Measurements from ENCODE around the gene NSUN2.

NSUN2 gene

DNA sequence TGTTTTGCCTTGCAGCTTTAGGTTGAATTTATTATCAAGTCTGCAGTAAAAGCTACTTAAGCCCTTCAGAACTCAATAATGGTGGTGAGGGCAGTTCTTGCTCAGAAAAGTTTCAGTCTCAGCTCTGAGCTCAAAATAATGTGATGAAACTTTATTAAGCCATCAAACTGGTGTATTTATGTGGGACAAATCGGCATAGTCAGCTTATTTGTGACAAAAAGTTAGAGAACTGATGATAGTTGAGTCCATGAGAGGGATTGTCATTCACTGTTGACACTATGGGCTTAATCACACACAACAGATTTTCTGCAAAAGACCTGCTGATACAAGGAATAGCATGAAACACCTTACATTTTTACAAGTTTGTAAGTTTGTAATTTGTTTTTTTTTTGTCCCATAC is 9.8 kb upstream of the NSUN2 start:
- DNase-seq, result no peak

DNA sequence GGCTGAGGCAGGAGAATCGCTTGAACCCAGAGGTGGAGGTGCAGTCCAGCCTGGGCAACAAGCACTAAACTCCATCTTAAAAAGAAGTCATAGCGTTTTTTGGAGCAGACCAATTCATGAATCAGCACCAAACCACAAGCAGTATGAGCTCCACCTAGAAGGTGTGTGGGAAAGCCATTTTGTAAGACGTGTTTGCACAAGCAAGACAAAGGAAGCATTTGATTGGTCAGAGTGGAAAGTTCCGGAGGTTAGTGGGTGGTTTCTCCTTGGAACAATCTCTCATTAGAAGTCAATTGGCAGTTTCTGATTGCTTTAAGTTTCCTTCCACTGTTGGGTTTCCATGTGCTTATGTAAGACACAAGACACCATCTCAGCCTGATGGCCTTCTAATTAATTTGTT is 5.4 kb upstream of the NSUN2 start:
- DNase-seq, result no peak

DNA sequence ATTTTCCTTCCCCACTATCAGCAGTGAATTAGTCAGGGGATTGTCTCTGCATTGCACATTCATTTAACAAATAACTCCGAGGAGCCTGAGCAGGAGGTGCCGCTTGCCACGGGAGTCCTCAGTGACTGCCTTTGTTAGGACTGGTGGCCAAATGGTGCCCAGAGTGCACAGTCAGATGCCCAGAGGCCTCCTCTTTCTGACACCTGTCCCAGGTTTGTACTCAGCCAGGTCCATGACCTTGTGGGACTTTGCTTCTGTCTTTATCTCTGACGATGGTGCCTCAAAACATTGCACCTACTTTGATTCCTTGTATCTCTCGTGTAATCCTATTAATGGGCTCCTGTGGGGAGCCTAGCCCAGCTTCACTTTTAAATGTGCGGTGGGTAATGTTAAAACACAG is 4.7 kb upstream of the NSUN2 start:
- DNase-seq, result no peak

DNA sequence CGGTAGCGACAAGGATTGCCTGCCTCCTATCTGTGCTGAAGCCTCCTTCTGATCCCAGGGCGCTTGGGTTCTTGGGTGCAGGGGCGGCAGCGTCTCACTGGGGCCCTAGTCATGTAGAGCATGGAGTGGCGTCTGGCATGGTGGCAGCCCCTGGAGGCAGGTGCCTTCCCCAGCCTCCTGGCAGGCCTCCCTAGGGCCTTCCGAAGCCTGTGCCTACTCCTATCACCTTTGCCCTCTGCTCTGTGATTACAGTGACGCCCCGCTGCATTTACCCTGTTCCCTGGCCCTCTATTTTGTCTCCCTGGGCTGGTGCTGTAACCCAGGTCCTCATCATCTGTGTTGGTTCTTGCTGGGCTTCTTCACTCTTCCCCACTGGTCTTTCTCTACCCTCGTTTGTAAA is 4.2 kb upstream of the NSUN2 start:
- DNase-seq, result no peak

DNA sequence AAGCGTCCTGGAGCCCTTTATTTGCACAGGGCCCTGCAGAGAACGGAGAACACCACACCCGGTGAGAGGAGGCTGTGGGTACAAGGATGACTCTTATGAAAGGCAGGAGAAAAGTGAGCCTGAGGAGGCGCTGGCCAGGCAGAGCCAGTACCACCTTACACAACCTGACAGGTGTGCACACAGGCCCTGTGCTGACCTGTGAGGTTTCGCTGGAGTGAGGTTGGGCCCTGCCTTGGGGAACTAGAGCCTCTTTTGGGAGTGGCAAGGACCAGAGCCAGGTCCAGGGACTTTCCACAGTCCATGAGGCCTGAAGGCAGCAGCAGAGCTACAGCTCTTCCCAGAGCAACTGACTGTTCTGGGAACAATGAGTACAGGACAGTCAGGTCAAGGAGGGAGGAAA is 3.4 kb upstream of the NSUN2 start:
- no peak for DNase-seq

DNA sequence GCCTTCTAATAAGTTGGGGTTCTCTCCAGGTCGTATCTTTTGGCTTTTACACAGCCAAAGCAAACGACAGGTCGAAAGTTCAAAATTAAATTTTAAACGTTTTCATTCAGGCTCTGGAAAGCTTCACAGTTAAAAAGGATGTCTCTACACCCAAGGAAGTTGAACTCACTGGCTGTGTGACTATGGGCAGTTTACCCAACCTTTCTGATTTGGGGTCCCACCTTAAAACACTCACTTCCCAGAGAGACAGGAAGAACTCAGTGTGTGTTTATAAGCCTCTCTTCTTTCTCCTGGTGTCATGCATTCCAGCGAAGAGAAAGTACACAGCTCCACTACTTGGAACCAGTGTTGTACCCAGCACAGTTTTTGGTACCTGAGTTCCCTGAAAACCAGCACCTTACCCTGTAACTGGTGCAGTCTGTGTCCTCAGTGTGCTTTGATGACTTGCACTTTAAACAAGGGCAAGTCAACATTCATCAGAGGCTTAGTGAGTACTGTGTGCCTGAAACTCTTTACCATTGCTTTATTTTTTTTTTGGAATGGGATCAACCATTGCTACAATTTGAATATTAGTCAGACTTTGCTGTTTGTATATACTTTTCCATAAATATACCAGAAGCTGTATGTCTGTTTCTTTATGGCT is 2.1 kb upstream of the NSUN2 start:
- no peak for DNase-seq

DNA sequence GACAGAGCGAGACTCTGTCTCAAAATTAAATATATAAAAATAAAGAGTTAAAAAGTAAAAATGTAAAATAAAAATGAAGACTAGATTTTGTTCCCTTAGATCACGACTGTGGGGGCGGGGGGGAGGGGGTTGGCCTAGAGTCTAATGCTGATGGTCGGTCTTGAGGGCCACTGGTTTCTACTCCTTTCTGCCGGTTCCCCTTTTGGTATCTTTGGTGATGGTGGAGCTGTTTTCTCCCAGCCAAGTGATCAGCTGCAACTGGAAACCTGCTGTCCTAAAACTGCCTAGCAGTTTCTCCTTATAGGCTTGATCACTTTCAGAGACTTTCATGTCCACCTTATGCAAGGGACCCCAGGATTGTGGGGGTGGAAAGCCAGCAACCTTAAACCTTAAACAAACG is 1.5 kb upstream of the NSUN2 start:
- DNase-seq, result peak; percentile 15 to 47

DNA sequence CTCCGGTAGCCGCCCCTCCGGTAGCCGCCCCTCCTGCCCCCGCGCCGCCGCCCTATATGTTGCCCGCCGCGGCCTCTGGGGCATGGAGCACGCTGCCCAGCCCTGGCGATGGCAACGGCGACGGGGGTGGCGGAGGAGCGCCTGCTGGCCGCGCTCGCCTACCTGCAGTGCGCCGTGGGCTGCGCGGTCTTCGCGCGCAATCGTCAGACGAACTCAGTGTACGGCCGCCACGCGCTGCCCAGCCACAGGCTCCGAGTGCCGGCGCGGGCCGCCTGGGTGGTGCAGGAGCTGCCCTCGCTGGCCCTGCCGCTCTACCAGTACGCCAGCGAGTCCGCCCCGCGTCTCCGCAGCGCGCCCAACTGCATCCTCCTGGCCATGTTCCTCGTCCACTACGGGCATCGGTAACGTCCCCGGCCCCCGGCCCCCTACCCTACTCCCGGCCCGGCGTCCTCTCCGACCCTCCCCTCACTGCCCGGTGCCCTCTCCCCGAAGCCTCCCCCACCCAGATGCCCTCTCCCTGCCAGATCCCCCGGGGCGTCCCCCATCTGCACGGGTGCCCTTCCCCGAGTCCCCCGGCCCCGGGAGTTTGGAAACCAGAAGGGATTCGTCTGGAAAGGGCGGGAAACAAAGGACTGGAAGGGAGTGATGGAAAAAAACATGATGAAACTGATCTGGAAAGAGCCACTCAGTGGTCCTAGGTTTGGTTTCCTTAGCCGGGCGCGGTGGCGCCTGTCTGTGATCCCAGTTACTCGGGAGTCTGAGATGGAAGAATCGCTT is 813 bp upstream of the NSUN2 start:
- peak in 1 of 2 experiments; percentile 65 for DNase-seq

DNA sequence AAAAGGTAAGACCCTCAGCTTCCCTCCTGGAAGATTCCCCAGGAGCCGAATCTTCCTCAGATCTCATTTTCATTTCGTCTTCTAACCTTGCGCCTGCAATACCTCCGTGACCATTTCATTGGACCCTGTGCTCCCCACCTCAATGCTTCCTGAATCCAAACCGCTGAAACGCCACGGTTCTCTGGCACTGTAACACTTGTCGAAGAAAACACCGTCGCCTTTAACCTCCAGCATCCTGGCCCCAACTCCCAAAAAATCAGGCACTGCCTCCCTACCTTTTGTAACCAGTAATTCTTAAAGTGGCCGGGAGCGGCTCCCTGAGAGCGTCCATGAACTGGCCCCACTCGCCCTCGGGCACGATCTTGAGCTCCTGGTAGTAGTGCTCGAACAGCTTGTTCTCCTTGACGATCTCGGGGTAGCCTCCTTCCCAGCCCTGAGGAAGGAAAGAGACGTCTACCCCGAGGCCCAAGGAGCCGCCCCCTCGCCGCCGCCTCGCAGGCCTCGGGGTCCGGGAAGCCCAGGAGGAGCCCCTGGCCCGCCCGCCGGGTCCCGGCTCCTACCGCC is 438 bp downstream of the NSUN2 start:
- peak in 1 of 2 experiments; percentile 8 for DNase-seq

DNA sequence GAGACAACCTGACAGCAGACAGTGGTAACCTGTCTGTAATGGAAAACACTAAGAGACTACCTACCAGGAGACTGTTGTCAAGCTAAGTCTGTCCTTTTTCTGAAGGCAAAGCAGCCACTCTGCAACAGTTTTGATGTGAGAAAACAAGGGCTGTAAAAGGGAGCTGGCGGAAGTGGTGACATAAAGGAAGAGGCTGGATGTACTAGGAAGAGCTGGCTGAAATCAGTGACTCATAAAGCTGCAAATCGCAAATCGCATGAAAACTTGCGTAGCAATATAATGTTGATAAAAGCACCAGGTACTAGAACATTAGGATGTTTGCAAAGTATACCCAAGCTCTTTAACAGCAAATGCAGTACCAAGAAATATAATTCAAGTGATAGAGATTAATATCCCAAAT is 1.4 kb downstream of the NSUN2 start:
- DNase-seq, result peak; percentile 25 to 29

DNA sequence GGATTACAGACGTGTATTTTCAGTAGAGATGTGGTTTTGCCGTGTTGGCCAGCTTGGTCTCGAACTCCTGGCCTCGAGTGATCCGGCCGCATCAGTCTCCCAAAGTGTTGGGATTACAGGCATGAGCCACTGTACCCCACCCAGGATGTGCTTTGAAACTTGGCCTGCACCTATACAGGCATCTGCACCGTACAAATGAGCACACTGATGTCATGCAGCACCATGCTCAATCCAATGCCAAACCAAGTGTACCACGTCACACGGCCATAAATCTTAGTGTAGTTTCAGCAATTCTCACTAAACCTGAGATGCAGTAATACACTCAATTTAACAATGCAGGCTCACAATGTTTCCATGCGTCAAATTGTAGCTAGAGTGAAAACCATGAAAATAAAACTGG is 6.3 kb downstream of the NSUN2 start:
- no peak for DNase-seq

DNA sequence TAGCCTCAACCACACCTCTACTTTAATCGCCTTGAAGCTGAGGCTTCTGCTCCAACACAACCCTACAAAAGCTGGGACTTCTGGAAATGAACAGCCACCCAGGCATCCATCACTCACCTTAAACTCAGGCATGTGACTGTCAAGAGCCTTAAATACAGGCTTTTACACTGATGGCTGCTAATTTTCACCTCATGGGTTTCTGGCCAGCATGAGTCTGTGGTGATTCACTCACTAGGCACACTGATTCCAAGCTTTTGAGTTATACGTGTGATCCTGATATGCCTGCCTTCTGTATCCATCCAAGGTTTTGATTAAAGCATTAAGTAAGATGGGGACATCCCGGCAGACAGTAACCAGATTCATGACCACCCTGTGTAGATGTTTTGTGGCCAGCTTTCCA is 8.9 kb downstream of the NSUN2 start:
- no peak for DNase-seq

DNA sequence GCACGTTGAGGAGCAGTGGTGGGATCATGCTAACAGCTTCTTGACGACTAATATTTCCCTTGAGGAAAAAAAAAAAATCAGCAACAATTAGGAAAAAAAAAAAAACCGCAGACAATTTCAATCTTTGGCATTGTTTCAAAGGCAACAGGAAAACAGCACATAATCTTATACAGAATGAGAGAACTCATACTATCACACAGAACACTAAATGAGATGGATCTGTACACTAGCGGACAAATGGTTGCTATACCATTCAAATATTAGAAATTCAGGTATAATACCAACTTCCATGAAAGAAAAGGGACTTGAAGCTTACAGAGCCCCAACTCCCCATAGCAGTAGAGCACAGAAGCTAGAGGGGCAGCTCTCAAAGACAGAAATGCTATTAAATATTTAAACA is 9.6 kb downstream of the NSUN2 start:
- DNase-seq, result no peak

DNA sequence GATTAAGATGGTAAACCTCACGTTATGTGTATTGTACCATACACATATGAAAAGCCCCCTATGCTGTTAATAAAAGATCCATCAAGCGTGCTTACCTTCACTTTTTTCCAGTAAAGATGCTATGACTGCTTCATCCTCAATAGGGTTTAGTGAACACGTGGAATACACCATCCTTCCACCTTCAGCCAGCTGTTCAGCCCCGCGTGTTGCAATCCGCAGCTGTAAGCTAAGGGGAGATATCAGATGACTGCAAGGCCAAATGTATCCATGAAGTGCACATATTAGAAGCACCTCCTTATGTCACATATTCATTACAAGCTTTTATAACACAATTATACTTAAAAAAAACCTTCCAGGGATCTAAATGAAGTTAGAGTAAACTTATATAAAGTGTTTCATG is 16.2 kb downstream of the NSUN2 start:
- DNase-seq, result no peak

DNA sequence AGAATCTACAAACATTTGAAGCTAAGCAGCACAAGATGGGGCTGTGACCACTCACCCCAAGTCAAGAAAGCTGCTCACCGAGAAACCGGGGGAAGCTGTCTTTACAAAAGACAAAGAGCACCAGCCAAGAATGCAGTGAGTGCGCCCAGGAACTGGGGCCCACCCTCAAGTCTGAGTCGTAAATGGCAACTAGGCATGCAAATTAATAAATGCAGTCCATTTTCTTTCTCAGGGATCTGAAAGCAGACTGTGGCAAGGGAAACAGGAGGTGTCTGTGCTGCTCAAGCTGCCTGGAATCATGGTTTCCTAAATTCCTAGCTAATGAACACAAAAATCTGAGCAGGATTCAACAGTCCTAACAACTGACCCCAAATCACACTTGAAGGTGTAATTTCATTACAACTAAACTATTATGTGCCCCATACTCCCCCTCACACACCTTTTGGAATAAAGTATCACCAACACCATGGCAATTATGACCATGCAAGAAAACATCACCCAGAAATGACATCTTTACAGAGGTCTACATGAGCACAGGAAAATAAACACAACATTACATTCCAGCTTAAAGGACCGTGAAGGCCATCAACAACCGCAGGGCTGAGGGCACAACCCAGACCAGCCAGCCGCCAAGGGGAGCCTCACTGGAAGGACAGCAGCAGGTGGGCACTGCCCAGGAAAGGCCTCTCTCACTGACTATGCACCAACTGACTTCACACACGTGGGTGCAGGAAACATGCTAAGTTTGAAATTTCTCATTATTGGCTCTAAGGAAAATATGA is 17.6 kb downstream of the NSUN2 start:
- no peak for DNase-seq

DNA sequence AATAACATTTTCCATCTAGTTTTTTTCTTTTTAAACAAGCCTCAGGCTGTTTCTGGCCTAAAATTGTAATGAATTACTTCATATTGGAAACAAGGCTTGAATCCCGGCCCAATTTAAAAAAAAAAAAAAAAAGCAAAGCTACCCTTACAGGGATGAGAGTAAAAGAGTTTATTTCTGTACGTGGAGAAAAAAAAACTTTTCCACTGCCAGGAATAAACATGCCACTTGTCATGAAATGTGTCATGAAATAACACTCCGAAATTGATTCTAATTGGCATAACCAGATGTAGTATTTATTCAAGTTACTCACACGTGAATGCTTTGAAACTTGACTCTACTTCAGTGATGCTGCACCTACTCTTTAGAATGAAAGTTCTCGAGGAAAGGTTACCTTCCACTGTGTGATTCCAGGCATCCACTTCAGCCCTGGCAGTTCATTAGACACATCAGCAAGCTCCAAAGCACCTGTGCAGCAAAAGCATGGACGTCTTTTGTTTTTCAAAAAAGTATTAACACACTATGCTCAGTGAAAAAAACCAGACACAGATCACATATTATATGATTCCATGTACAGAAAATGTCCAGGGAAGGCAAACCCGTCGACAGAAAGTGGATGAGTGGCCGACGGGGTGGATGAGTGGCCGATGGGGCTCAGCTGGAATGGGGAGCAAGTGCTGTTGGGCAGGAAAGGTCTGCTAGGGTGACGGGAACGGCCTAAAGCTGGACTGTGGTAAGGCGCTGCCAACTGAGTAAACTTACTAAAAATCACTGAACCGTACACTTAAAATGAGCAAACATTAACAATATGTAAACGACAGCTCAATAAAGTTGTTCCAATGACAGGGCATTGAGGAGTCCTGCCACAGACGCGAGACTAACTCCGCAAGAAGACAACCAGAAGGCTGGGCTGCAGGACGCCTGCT is 21.2 kb downstream of the NSUN2 start:
- DNase-seq, result no peak

DNA sequence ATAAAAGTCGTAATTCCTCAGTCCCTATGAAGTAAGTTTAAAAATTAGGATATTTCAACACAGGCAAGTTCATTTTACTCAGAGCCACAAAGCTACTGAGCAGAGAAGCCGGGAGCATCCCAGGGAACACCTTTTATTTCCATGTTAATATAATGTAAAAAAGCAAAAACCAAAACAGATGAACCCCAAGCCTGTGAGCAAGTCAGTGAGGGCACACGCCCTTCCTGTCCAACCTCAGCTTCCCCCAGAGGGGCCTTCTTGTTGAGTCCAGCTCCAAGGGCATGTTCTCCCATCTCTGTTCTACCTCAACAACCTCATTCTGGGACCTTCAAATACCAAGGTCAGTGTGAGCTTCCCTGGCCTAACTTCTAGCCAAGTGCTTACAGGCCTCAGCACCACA is 24.8 kb downstream of the NSUN2 start:
- DNase-seq, result no peak

DNA sequence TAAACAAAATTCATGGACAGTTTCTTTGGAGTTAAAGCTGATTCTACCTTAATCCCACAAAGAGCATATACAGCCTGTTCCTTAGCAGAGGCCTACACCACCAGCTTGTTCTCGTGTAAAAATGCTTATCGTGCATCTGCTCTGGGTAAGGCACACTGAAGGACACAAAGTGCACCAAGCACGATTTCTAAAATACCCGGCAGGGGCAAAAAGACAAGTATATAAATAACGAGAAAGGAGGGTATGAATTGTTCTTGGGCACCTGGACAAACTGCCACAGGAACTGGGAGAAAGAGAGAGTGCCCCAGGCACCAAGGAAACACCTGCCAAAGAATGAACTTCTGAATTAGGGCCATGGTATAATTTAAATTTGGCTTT is 25.3 kb downstream of the NSUN2 start:
- no peak for DNase-seq

DNA sequence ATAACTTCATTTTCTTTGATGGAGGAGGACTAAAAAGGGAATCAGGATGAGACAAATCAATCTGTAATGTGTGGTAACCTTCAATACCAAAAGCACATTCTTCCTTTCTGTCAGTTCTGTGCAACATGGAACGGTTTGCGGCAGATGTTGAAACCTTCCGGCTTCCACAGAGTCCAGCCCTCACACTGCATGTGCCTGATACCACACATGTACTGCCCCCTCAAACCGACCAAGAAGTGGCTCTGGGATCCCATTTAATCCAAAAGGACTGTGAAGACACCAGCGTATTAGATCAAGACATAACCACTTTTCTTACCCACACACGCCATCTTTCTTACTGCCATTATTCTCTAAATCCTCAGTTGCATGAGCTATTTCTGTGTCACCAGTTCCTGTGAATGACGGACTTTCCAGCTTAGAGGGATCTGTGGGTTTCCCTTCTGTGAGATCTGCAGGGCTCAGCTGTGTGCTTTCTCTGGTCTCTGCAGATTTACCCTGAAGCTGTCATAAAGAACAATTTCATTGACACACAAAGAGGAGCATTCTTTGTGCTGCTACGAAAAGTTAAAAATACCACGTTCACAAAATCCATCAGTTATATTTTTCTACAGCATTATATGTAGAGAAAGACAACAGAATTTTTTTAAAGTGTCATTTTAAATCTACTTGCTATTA is 25.8 kb downstream of the NSUN2 start:
- DNase-seq, result no peak

DNA sequence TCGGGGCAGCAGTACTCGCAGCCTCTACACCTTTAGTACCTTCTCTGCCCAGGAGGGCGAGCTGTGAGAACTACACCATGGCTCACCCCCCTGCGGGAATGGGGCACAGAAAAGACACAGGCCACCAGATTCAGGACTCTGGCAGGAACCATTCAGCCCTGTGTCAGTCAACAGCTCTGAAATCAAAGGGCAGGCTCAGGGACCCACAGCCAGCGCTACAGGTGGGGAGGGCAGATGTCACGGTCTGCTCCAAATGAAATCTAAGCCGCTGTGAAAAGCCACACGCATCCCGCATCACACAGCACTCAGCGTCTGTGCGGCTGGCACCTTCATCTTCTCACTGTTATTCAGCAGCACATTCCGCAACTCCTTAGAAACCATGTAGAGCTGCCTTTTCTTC is 27.9 kb downstream of the NSUN2 start:
- no peak for DNase-seq

DNA sequence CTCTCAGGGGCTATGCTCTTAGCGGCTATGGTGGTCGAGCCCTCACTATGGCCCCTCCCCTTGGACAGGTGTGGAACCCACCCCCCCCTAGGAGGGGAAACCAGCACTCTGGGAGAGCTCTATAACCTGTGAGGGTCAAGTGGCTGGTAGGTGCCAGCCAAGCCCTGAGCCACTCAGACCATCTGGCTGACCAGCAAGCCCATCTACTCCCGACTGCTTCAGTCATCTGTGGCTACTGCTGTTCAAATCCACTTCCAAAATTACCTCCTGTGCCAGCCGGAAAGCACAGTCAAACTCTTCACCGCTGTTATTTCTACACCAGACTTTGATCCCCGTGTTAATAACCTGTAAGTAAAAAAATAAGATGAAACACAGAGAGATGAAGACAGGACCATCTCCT is 28.5 kb downstream of the NSUN2 start:
- DNase-seq, result no peak

DNA sequence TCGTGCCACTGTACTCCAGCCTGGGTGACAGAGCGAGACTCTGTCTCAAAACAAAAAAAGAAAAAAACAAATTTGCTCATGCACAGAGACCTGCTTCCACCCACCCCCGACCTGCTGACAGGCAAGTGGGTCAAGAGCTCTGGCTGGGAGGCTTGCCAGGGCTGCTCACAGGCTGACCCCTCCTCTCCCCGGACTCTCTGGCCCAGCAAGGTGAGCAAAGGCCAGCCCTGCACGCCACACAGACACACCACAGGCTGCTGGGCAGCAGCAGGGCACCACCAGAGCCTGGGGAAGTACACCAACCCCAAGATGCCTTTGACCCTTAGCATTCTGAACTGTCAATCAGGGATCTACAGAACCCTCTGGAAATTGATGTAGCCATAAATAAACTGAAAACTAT is 29.2 kb downstream of the NSUN2 start:
- no peak for DNase-seq
